NCI-H146 treated with DMSO at 0.1 percent for 48 hours (cell line): ENCODE data around the gene PRKCH.
"Not testable (repeated sequence)": the region's sequence is repeated elsewhere in the genome, so short reads cannot be mapped to it uniquely, and the experiment has no call there.

ENCODE experiments used
- DNase-seq: peaks from one replicate; lab custom pipeline; 2025; ENCODE audit not compliant: unreplicated experiment; lab: John Stamatoyannopoulos, UW

The PRKCH gene

GRCh38 chr14:61451891-61452400 lies 130.6 kb downstream of the PRKCH start:
- DNase-seq = no peak

- no peak for DNase-seq
Observed at GRCh38 chr14:61452452-61452851, 131.1 kb downstream of the PRKCH start.

GRCh38 chr14:61453103-61453767 lies 131.9 kb downstream of the PRKCH start:
- DNase-seq = no peak

GRCh38 chr14:61454545-61454944 lies 133.2 kb downstream of the PRKCH start:
- no peak for DNase-seq

DNA sequence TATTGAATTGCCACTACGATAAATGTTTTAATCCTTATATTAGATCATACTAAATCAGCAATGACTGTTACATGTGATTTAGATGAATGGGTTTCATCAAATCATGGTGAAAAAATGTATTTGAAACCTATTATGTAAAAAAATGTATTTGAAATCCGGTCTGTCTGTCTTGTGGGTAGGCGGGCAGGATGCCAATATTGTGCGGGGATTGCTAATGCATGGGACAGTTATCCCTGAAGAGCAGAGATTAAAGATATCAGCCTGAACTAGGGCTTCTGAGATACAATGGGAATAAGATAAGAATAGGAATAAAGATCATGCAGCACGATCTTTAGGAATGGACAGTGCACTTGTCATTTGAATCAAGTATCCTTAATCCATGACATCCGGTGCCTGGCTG lies 134.0 kb downstream of the PRKCH start:
- no peak for DNase-seq

DNA sequence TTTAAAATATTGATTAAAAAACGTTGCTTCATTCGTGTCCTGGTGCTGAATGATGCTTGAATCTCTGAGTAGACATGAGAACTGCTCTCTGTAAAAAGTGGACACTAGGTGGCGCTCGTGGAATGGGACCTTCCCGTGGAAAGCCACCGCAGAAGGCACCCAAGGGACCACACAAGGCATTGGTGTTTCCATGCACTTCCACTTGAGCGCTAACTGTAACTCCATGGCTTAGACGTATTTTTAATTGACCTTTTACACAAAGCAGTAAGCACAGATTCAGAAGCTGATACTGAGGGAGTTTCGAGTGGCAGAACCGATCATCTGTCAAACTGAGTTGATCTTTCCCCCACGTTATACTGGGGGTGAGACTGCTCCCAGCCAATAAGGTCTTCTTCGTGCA lies 135.3 kb downstream of the PRKCH start:
- no peak for DNase-seq

- DNase-seq = no peak
Observed at GRCh38 chr14:61458766-61459165, 137.4 kb downstream of the PRKCH start.

- no peak for DNase-seq
Observed at GRCh38 chr14:61459229-61459628, 137.8 kb downstream of the PRKCH start.

DNA sequence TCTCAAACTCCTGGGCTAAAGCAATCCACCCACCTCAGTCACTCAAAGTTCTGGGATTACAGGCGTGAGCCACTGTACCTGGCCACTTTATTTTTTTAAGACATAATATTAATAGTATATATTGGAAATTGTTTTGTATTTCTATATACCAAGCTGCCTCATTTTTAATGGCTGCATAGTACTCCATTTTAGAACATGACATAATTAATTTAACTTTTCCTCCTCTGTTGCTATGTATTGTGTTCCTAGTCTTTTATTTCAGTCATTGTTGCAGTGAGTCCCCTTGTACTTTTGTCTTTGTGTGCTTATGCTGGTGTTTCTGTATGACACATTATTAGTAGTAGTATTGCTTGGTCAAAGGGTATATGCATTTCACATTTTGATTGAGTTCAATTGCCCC lies 138.7 kb downstream of the PRKCH start:
- DNase-seq = no peak

DNA sequence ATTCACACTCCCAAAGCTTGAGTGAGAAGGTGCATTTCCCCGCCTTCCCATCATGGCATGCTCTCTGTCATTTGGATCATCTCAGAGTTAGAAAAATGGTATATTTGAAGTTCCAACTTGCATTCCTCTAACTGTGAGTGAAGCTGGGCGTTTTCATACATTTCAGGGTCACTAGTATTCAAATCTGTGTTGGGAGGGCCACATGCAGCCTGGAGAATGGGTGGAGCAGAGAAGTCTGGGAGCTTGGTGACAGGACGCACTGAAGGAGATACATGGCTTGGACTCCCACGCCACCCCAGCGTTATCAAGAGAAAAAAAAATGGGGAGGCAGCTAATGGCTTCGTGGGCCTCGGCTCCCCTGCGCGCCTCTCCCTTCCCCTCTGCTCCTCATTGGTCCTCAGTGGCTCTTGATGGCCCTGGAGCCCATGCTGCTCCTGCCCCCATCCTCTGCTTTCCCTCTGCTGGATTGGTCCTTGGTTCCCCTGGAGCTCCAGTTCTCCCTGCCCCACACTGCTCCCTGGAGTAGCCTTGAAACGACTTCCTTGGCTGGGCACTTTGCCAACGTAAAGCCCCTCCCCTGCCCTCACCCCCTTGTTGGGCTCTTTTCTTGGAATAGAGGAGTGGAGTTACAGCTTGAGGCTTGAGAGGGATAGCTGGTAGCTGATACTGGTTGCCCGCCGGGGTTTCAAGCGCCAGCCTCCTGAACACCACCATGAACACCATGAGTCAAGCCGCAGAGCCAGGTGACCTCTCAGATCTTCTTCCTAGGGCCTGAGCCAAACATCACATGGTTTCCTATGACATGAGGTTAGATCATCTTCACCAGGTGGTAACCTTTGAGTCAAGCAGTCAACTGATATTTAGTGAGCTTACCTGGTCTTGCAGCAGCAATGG lies 139.6 kb downstream of the PRKCH start:
- DNase-seq = no peak

- peak; percentile 18 for DNase-seq
Observed at GRCh38 chr14:61461808-61462275, 140.5 kb downstream of the PRKCH start.

GRCh38 chr14:61462566-61463193 lies 141.3 kb downstream of the PRKCH start:
- no peak for DNase-seq

DNA sequence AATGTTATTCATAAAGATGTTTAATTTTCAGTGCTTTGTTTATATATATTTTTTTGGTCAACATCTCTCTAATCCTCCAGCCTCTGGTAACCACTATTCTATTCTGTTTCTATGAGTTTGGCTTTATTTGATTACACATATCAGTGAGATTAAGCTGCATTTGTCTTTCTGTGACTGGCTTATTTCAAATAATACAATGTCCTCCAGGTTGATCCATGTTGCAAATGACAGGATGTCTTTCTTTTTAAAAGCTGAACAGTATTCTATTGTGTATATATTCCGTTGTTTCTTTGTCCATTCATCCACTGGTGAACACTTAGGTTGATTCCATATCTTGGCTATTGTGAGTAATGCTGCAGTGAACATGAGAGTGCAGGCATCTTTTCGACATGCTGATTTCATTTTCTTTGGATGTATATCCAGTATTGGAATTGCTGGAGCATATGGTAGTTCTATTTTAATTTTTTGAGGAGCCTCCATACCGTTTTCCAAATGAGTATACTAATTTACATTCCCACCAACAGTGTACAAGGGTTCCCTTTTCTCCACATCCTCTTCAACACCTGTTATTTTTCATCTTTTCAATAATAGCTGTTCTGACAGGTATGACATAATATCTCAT lies 142.4 kb downstream of the PRKCH start:
- DNase-seq = no peak

DNA sequence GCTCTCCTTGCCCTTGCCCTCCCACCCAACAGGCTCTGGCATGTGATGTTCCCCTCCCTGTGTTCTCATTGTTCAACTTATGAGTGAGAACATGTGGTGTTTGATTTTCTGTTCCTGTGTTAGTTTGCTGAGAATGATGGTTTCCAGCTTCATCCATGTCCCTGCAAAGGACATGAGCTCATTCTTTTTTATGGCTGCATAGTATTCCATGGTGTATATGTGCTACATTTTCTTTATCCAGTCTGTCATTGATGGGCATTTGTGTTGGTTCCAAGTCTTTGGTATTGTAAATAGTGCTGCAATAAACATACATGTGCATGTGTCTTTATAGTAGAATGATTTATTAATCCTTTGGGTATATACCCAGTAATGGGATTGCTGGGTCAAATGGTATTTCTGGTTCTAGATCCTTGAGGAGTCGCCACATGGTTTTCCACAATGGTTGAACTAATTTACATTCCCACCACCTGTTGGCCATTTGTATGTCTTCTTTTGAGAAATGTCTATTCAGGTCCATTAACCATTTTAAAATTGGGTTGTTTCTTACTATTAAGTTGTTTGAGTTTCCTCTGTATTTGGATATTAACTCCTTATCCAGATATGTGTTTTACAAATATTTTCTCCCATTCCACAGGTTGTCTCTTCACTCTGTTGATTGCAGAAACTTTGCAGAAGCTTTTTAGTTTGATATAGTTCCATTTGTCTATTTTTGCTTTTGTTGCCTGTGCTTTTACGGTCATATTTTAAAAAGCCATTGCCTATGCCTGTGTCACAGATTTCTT lies 143.4 kb downstream of the PRKCH start:
- DNase-seq = not testable (repeated sequence)

- DNase-seq = no peak
Observed at GRCh38 chr14:61466249-61466904, 145.0 kb downstream of the PRKCH start.

- DNase-seq = no peak
Observed at GRCh38 chr14:61466905-61467280, 145.5 kb downstream of the PRKCH start.

DNA sequence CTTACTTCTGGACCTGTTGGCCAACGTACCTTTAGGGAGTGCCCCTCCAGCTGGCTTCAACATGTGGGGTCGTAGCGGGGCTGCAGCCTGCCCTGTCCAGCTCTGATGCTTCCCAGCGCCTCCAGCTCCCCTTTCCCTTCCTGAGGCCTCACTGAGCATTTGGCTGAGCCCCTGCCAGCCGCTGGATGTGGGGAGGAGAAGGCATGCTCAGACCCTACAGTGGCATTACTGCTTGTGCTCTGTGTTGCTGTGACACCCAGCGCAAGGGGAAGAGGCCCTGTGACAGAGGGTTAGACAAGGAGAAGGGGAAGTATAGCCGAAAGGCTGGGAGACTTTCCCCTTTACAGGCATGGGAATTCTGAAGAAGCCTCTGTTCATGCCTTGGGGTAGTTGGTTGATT lies 145.9 kb downstream of the PRKCH start:
- no peak for DNase-seq

DNA sequence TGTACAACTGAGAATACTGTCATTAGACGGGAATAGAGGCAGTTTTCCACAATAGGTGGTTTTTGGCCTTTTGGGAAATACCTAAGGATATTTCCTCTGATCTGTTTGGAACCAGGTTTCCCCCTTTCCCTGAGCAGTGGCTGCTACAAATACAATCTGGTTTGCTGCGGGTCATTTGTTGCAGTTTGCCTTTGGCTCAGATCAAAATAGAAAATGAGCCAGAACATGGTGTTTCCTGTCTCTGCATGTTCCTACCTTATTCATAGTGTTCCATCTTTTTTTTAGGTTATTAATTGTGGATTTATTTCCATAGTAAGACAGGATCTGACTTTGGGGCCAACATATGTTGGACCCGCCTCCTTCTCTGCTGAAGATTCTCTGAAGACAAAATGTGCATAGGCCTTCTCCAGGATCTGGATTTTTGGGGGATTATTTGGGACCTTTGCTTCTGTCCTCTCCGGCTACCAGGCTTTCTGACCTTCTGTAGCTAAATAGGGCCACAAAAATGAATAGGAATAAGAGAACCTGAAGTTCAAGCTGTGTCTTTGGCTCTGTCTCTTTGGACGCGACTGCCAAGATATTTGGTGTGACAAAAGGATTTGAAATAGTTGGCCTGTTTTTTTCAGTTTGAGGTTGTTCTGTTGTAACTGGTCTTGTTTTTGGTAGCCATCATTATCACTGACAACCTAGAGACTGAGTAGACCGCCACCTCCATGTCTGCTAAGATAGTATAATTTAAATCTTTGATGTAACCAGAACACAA lies 146.9 kb downstream of the PRKCH start:
- no peak for DNase-seq

DNA sequence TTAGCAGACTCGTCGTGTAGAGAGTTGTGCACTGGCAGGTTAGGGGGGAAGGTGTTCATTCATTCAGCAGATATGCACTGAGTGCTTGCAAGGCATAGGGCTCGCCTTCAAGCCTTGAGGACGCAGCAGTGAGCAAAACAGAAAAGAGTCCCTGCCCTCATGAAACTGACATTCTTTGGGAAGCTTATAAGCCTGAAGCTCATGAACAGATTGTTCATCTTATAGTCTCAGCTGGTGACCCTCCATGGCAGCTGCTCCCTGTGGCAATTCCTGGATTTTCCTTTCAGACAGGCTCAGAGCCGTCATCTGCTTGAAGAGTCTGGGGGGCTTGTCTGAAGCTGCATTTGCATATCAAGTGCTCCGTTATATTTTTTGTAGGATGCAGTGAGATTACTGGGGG lies 148.4 kb downstream of the PRKCH start:
- DNase-seq = no peak
